ENCODE results near the gene KRTAP10-4.

DNA sequence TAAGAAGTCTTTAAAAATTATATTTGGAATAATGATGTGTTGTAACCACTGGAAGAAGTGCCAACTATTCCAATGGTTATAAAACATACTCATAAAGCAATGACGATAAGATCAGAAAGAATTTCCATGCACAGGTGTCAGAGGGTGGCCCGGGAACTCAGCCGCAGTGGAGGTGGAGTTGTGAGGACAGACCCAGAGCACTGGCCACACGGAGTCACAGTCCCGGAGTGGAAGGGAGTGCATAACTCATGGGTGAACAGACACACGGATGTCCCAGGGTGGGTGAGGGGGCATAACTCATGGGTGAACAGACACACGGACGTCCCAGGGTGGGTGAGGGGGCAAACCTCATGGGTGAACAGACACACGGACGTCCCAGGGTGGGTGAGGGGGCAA lies 2.5 kb downstream of the KRTAP10-4 start:
- TF ChIP-seq, protein P1, sequence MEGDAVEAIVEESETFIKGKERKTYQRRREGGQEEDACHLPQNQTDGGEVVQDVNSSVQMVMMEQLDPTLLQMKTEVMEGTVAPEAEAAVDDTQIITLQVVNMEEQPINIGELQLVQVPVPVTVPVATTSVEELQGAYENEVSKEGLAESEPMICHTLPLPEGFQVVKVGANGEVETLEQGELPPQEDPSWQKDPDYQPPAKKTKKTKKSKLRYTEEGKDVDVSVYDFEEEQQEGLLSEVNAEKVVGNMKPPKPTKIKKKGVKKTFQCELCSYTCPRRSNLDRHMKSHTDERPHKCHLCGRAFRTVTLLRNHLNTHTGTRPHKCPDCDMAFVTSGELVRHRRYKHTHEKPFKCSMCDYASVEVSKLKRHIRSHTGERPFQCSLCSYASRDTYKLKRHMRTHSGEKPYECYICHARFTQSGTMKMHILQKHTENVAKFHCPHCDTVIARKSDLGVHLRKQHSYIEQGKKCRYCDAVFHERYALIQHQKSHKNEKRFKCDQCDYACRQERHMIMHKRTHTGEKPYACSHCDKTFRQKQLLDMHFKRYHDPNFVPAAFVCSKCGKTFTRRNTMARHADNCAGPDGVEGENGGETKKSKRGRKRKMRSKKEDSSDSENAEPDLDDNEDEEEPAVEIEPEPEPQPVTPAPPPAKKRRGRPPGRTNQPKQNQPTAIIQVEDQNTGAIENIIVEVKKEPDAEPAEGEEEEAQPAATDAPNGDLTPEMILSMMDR (conservative IDR thresholded peaks at IDR 0.05), result no peak
- TF ChIP-seq ZFX (IDR thresholded peaks at IDR 0.05), result no peak
